DND-41 (cell line): ENCODE data around the gene SMARCA4.

Experiments used
- CTCF ChIP-seq: IDR thresholded peaks from 2 replicates; pipeline ENCODE4 v1.5.1; 2012; ENCODE audit warnings: borderline replicate concordance, low read length, moderate library complexity, mild to moderate bottlenecking; ENCODE audit not compliant: poor library complexity, severe bottlenecking; ENCODE audit errors: extremely low read depth
- EZH2 ChIP-seq: IDR thresholded peaks from 3 replicates; pipeline ENCODE4 v1.6.1; 2012; ENCODE audit warnings: borderline replicate concordance, low read depth, mild to moderate bottlenecking, moderate library complexity, low read length, inconsistent platforms; ENCODE audit not compliant: severe bottlenecking

DNA sequence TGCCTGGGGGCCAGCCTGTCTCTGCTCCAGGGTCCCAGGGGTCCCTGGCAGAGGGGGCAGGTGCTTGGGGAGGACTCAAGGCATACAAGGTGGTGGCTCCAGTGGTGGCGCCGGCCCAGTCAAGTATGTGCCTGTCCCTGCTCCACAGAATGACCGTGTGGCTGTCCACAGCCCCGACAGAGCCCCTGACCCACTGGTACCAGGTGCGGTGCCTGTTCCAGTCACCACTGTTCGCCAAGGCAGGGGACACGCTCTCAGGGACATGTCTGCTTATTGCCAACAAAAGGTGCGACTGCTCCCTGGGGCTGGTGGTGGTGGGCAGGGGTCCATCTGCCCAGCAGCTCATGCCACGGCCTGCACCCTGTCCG is 40.6 kb upstream of the SMARCA4 start:
- TF ChIP-seq CTCF (no peak), EZH2 (no peak)
